ENCODE data around the gene TSHZ3. TPM values are rescaled to one million over a fixed set of nuclear protein-coding genes. Genes with fewer than 3 reads are reported as not detected.

Gene TSHZ3
- total RNA-seq, 4 donors from 2014 or later: 15.0 to 18.8 (median 18.1) TPM

- WGBS, 2 donors: 88 to 92% methylated on average over 2 of the region's 2 CpGs
- no peaks in the 10 kb centered on the region for H3K9me3 ChIP-seq
- no peak overlapping the region for H3K4me3 ChIP-seq (replicated peaks in 1 of 3)
- no peak for TF ChIP-seq CTCF (IDR thresholded peaks at IDR 0.05)
- TF ChIP-seq POLR2A (IDR thresholded peaks at IDR 0.05): no peak
- no peak for DNase-seq
- peaks cover 5 to 10% of the 10 kb centered on the region in 2 donors for H3K4me1 ChIP-seq
- H3K36me3 ChIP-seq: peaks cover 18 to 25% of the 10 kb centered on the region in 2 donors
- no peaks in the 10 kb centered on the region for H3K27me3 ChIP-seq
- intact Hi-C loops (cut with DNase I): no loop called here
- H3K27ac ChIP-seq: no peak overlapping the region
These were observed 74.2 kb downstream of the TSHZ3 start for GRCh38 chr19:31275068-31275334.

- intact Hi-C loops (cut with DNase I): no loop called here
- Histone ChIP-seq H3K9me3 (no peaks in the 10 kb centered on the region), H3K27ac (no peak overlapping the region), H3K27me3 (no peaks in the 10 kb centered on the region), H3K4me3 (replicated peaks in 1 of 3) (no peak overlapping the region), H3K4me1 (peaks cover 5 to 7% of the 10 kb centered on the region in 2 donors), H3K36me3 (peaks cover 18 to 25% of the 10 kb centered on the region in 2 donors)
- WGBS, 2 donors: 90 to 93% methylated on average over 19 of the region's 19 CpGs
- no peak for DNase-seq
- TF ChIP-seq POLR2A (IDR thresholded peaks at IDR 0.05) (no peak), CTCF (IDR thresholded peaks at IDR 0.05) (no peak)
These were observed 74.8 kb downstream of the TSHZ3 start for GRCh38 chr19:31274251-31275067.

- H3K4me1 ChIP-seq: peaks cover 5 to 7% of the 10 kb centered on the region in 2 donors
- intact Hi-C loops (cut with DNase I): no loop called here
- no peak overlapping the region for H3K4me3 ChIP-seq (replicated peaks in 1 of 3)
- WGBS, 2 donors: 95 to 98% methylated on average over 15 of the region's 15 CpGs
- H3K9me3 ChIP-seq: no peaks in the 10 kb centered on the region
- H3K36me3 ChIP-seq: peaks cover 6 to 13% of the 10 kb centered on the region in 2 donors
- H3K27ac ChIP-seq: no peak overlapping the region
- DNase-seq: no peak
- H3K27me3 ChIP-seq: no peaks in the 10 kb centered on the region
- TF ChIP-seq POLR2A (IDR thresholded peaks at IDR 0.05): no peak
- no peak for TF ChIP-seq CTCF (IDR thresholded peaks at IDR 0.05)
These were observed 76.6 kb downstream of the TSHZ3 start for GRCh38 chr19:31272583-31273106.

- Histone ChIP-seq H3K4me3 (replicated peaks in 1 of 3) (no peak overlapping the region), H3K9me3 (no peaks in the 10 kb centered on the region), H3K4me1 (peaks cover 5 to 7% of the 10 kb centered on the region in 2 donors), H3K27ac (no peak overlapping the region), H3K36me3 (peaks cover 0 to 7% of the 10 kb centered on the region in 2 donors), H3K27me3 (no peaks in the 10 kb centered on the region)
- no peak for TF ChIP-seq POLR2A (IDR thresholded peaks at IDR 0.05)
- TF ChIP-seq CTCF (IDR thresholded peaks at IDR 0.05): no peak
- intact Hi-C loops (cut with DNase I): no loop called here
- 38 to 56% methylated on average over 12 of the region's 12 CpGs for WGBS, 2 donors
- DNase-seq: no peak
These were observed 77.8 kb downstream of the TSHZ3 start for GRCh38 chr19:31271306-31271911.

- no peak for DNase-seq
- peaks cover 5 to 7% of the 10 kb centered on the region in 2 donors for H3K4me1 ChIP-seq
- TF ChIP-seq CTCF (IDR thresholded peaks at IDR 0.05): no peak
- intact Hi-C loops (cut with DNase I): no loop called here
- no peak overlapping the region for H3K27ac ChIP-seq
- H3K27me3 ChIP-seq: no peaks in the 10 kb centered on the region
- WGBS, 2 donors: 78 to 81% methylated on average over 6 of the region's 6 CpGs
- H3K4me3 ChIP-seq (replicated peaks in 1 of 3): no peak overlapping the region
- H3K9me3 ChIP-seq: no peaks in the 10 kb centered on the region
- H3K36me3 ChIP-seq: peaks cover 0 to 1% of the 10 kb centered on the region in 2 donors
These were observed 78.3 kb downstream of the TSHZ3 start for GRCh38 chr19:31270897-31271296.
